COR-L47 (cell line): ENCODE data around the gene PDK1.

Experiments
- DNase-seq: peaks from one replicate; lab custom pipeline; 2025; lab: John Stamatoyannopoulos, UW

PDK1 gene

DNA sequence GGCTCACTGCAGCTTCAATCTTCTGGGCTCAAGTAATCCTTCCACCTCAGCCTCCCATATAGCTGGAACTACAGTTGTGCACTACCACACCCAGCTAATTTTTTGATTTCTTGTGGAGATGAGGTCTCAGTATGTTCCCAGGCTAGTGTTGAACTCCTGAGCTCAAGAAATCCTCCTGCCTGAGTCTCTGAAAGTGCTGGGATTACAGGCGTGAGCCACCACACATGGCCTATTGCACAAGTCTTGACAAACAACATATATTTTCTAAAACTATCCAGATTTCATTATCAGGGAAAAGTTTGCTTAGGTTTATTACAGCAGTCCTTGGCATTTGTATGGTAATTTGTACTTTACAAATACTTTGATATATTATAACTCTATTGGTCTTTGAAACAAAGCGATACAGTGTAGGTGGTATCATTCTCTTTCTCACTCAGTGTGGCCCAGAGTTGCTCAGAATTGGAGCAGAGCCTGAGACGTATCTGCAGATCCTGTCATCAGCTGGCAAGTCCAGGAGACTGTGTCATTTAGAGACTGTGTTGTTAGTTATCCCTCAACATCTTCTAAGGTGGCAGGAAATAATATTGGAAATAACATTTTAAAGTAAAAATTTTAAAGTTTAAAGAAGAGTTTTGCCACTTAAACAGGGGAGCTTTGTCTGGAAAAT, 41.4 kb downstream of the PDK1 start:
- no peak for DNase-seq

- DNase-seq, result no peak
Observed at GRCh38 chr2:172599947-172600346, 44.1 kb downstream of the PDK1 start.

DNA sequence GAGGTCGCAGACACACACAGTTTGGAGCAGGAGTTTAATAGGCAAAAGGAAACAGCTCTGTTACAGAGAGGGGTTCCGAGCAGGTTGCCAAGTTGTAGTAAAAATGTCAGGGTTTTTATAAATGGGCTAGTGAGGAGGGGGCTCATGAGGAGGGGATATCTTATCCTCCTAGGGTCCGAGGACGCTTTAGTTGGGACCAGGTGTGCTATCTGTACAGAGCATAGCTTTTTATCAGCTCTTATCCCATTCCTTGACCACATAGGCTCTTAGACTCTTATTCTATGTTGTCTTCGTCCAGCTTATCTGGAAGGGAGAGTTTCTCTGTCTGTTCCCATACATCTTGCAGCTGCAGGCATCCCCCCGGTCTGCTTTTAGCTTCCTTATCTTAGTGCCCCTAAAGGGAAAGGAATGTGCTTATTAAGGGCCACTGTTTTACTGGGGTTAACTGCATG, 44.7 kb downstream of the PDK1 start:
- DNase-seq, result no peak

- no peak for DNase-seq
Observed at GRCh38 chr2:172606285-172606684, 50.4 kb downstream of the PDK1 start.

DNA sequence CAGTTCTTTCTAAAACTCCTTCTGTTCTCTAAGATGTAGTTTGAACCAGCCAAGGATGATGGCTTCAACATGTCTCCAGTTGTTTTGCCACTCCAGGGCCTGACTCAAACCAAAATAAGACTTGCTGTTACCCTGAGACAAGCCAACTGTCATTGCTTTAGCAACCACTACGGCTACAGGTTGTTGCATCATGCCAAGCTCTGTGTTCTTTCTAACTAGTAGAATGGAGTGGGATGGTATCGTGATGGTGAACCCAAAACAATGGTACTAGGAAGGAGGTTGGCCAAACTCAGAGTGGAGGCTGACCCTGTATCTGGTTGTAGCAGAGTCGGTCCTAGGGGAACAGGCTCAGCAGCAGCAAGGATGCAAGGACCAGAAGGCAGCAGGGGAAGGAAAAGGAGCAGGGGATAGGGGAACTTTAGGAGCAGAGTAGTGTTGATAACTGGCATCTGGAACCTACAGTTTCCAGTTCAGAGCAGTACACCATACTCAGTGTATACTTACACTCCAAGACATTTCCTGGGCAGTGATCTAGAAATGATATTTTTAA, 51.6 kb downstream of the PDK1 start:
- DNase-seq, result no peak

DNA sequence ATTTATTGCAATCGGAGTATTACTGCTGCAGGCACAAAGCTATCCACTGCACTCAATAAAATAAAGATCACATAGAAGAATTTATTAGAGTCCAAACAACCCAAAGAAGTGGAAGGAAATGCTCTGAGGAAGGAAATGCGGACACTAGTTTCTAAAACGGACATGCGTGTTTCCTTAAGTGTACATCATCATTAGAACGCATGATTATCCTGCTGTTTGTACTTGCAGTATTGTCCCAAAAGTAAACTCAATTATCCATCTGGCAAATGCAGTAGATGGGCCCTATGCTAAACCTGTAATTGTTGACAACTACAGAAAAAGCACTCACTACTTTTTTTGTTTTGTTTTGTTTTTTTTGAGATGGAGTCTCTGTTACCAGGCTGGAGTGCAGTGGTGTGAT, 53.6 kb downstream of the PDK1 start:
- no peak for DNase-seq

GRCh38 chr2:172612051-172612450, 56.2 kb downstream of the PDK1 start:
- DNase-seq, result no peak

DNA sequence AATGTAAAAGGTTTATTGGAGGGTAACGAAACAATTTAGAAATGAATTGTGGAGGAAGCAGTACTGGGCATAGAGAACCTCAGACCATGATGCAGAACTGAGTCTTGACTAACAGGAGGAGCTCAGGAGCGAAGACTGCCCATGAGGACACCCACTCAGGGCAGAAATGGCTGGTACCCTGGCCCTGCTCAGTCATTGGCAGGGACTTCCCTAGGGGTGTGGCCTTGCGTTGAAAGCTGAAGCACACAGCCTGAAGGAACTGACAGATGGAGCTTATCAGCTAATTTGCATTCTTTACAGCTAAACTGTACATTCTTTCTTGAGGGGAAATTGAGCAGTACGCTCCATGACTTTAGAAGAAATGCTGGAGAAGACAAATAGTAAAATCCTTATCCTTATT, 57.1 kb downstream of the PDK1 start:
- no peak for DNase-seq

DNA sequence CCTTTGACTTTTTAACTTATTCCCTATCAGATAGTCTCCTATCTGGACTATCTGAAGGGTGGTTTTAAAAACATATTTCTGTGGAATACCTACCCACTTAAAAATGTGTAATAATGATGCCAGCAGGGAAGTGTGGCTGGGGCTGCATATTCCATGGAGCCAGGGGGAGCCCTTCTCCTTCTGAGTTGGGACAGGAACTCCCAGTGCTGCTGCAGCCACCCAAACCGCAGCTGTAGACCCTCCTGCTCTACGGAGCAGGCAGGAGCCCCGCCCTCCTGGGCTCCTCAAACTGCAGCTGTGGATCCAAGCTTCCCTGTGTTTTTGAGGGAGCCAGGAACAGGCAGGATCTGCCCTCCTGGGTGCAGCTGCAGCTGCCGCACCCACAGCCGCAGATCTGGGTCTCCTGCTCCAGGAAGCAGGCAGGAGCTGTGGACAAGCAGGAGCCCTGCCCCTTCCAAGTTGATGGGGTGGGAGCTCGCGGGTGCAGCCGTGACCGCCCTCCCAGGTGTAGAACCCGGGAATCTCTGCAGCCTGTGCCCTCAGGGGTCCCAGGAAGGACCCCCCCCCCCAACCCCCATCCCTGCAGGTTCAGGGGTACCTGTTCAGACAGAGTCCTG, 57.8 kb downstream of the PDK1 start:
- no peak for DNase-seq

GRCh38 chr2:172614932-172615331, 59.0 kb downstream of the PDK1 start:
- DNase-seq, result no peak

DNA sequence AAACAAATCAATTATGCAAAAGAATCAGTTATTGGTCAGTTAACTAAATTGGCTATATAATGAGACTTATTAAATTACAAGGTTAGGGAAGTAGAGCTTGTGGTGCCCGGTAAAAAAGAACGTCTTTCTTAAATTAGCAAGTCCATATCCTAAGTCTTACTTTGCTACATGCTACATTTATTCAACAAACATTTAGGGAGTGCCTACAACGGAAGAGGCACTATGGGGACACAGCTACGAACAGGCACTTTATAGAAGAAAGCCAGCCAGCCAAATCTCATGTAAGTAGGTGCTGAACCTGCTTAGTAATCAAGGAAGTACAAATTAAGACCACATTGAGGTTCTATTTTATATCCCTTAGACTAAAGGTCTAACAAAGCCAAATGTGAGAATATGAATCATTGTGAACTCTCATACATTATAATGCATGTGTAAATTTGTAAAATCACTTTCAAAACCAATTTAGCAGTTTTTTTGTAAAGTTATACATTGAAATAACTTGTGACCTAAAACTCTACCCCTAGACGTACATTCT, 59.9 kb downstream of the PDK1 start:
- no peak for DNase-seq

DNA sequence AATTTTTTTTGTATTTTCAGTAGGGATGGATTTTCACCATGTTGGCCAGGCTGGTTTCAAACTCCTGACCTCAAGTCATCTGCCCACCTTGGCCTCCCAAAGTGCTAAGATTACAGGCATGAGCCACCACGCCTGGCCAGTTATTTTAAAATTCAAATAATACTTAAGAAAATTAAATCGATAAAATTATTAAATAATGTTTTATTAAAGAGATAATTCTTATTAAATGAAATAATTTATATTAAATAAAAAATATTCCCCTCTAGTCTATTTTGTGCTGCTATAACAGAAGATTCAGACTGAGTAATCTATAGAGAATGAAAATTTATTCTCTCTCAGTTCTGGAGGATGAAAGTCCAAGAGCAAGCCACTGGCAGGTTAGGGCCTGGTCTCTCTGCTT, 61.2 kb downstream of the PDK1 start:
- no peak for DNase-seq

- no peak for DNase-seq
Observed at GRCh38 chr2:172623249-172623965, 67.5 kb downstream of the PDK1 start.

DNA sequence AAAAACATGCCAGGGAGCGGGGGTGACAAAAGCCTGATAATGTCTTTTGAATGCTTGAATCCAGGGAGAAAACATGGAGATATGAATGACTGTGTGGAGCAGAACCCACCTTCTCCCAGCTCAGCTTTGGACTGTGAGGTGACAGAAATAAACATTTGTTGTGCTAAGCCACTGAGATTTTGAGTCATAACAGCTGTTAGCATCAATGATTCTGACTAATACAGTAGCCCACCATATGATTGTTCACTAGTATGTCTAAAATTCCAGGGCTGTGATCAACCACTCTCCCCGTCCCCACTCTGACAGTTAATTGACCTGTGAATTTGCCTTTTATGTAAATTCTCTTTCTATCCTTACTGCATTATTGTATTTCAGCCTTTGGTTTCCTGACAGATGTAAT, 69.1 kb downstream of the PDK1 start:
- DNase-seq, result no peak

- no peak for DNase-seq
Observed at GRCh38 chr2:172627181-172627580, 71.3 kb downstream of the PDK1 start.

- DNase-seq, result no peak
Observed at GRCh38 chr2:172628085-172628484, 72.2 kb downstream of the PDK1 start.

DNA sequence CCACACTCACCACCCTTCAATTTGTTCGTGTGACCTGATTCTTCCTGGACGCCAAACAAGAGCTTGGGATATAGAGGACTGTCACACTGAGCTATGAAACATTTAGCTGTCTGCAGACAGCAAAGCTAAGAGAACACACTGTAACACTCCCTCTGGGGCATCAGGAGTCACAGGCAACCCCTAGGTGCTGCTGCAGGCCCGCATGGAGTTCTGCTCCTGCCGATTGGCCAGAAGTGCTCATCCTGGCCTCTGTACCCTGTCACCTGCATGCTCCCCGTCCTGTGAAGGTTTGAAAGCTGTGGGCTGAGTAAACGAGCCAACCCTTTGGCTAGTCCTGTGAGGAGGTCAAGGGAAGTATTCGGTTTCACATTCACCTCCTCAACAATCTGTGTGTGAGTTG, 73.7 kb downstream of the PDK1 start:
- no peak for DNase-seq

DNA sequence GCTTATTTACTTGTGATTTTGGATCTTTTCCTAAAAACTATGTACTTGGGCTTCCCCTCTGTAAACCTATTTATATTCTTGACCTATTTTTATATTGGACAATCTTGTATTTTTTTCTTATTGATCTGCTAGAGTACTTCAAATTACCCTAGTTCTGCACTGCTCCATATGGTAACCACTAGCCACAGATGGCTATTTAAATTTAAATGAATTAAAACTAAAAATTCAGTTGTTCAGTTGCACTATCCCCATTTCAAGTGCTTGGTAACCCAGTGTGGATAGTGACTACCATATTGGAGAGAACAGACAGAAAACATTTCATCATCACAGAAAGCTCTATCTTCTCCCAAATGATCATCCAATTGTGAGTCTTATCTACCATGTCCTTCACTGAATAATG, 74.3 kb downstream of the PDK1 start:
- no peak for DNase-seq

DNA sequence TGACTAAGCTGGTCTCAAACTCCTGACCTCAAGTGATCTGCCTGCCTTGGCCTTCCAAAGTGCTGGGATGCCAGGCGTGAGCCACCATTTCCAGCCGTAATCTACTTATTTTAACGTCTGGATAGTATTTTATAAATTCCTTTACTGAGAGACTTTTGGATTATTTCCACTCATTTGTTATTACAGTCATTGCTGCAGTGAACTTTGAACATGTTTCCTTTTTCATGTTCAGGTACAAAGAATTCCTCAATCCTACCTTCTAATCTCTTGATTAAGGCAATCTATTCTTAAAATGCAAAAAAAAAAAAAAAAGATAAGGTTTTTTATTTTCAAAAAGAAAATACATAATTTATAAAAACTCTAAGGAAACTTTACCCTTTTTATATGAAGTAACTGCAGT, 78.6 kb downstream of the PDK1 start:
- no peak for DNase-seq

GRCh38 chr2:172635548-172635947, 79.7 kb downstream of the PDK1 start:
- DNase-seq, result no peak

- no peak for DNase-seq
Observed at GRCh38 chr2:172639256-172639655, 83.4 kb downstream of the PDK1 start.

DNA sequence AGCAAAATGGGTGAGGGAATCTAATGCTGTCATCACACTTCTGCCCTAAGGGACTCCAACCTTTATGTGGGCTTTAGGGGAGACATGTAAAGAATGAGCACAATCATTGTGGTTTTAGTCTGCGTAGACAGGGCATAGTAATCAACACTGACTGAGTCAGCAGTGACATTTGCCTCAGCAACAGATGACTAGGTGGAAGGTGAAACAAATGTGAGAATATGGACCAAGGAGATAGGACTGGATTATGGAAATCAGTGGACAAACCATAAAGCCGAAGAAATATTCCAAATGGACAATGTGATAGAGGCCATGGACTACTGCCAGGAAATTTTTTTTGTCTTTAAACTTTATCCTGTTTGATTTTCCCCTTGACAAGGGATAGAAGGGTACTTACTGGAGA, 83.9 kb downstream of the PDK1 start:
- no peak for DNase-seq

GRCh38 chr2:172640389-172640788, 84.5 kb downstream of the PDK1 start:
- DNase-seq, result peak; percentile 21
